Panc1 (cell line): Measurements from ENCODE around the gene DCC.

ENCODE experiments used
- POLR2AphosphoS5 ChIP-seq: IDR thresholded peaks from 2 replicates; pipeline ENCODE4 v1.6.1; 2012; ENCODE audit warnings: mild to moderate bottlenecking, low read depth, low read length, moderate library complexity
- REST ChIP-seq, 2 experiments: IDR thresholded peaks; 2 replicates each; pipeline ENCODE4 v1.6.1; 2011 to 2012; ENCODE audit warnings: low read depth in 2 of 2, control low read depth in 1 of 2, low read length in 1 of 2, mild to moderate bottlenecking in 1 of 2, moderate library complexity in 1 of 2; ENCODE audit not compliant: insufficient read depth in 1 of 2
- SIN3A ChIP-seq: IDR thresholded peaks from 2 replicates; pipeline ENCODE4 v1.6.1; 2012; ENCODE audit warnings: low read depth, mild to moderate bottlenecking, low read length, moderate library complexity, borderline replicate concordance; ENCODE audit not compliant: insufficient read depth
- TF ChIP-seq, protein P1 (sequence below): fragments of 450-650 bp; IDR thresholded peaks from 2 replicates; pipeline ENCODE4 v1.5.1; 2017; ENCODE audit warnings: mild to moderate bottlenecking

DNA sequence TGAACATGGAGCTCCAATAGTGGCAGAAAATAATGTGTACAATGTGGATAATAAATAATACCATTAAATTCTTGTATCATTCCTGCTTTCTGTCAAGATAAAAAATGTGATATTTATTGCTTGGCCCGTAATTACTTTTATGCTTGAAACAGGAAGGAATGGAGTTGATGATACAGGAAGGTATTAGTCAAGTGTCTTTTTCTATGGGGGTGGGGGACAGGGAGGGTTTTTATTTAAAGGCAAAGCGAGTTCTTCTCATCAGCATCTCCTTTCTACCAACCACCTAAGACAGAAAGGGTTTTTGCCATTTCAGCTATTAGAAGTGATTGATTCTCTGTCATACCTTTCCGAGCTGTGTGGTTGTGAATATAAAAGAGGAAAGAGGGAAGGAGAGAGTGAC, 135.3 kb downstream of the DCC start:
- TF ChIP-seq, protein P1, sequence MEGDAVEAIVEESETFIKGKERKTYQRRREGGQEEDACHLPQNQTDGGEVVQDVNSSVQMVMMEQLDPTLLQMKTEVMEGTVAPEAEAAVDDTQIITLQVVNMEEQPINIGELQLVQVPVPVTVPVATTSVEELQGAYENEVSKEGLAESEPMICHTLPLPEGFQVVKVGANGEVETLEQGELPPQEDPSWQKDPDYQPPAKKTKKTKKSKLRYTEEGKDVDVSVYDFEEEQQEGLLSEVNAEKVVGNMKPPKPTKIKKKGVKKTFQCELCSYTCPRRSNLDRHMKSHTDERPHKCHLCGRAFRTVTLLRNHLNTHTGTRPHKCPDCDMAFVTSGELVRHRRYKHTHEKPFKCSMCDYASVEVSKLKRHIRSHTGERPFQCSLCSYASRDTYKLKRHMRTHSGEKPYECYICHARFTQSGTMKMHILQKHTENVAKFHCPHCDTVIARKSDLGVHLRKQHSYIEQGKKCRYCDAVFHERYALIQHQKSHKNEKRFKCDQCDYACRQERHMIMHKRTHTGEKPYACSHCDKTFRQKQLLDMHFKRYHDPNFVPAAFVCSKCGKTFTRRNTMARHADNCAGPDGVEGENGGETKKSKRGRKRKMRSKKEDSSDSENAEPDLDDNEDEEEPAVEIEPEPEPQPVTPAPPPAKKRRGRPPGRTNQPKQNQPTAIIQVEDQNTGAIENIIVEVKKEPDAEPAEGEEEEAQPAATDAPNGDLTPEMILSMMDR: no peak
- TF ChIP-seq REST (IDR thresholded peaks at IDR 0.05; ENCODE audit: insufficient read depth in 1 of 2, low read depth in 2 of 2, low read length in 1 of 2) (no peak), POLR2AphosphoS5 (no peak), SIN3A (no peak)
